ENCODE measurements around the gene MVK.
"Not testable (repeated sequence)": the region's sequence is repeated elsewhere in the genome, so short reads cannot be mapped to it uniquely, and the experiment has no call there.

The MVK gene

GRCh38 chr12:109588461-109589239 is 15.1 kb downstream of the MVK start:
- in situ Hi-C loops (cut with MboI; ENCODE audit: low sequenced_read_pairs) = no loop called here

- in situ Hi-C loops (cut with MboI; ENCODE audit: low sequenced_read_pairs) = no loop called here
Observed at GRCh38 chr12:109589240-109589590, 15.6 kb downstream of the MVK start.

- in situ Hi-C loops (cut with MboI; ENCODE audit: low sequenced_read_pairs) = no loop called here
Observed at GRCh38 chr12:109589691-109590245, 16.2 kb downstream of the MVK start.

GRCh38 chr12:109590566-109590965 is 17.0 kb downstream of the MVK start:
- in situ Hi-C loops (cut with MboI; ENCODE audit: low sequenced_read_pairs) = no loop called here

- in situ Hi-C loops (cut with MboI; ENCODE audit: low sequenced_read_pairs) = no loop called here
Observed at GRCh38 chr12:109591041-109591440, 17.4 kb downstream of the MVK start.

- in situ Hi-C loops (cut with MboI; ENCODE audit: low sequenced_read_pairs) = no loop called here
Observed at GRCh38 chr12:109592195-109592904, 18.8 kb downstream of the MVK start.

GRCh38 chr12:109592905-109593272 is 19.3 kb downstream of the MVK start:
- in situ Hi-C loops (cut with MboI; ENCODE audit: low sequenced_read_pairs) = no loop called here

- in situ Hi-C loops (cut with MboI; ENCODE audit: low sequenced_read_pairs) = no loop called here
Observed at GRCh38 chr12:109594556-109595317, 21.1 kb downstream of the MVK start.

GRCh38 chr12:109595321-109595902 is 21.8 kb downstream of the MVK start:
- in situ Hi-C loops (cut with MboI; ENCODE audit: low sequenced_read_pairs) = no loop called here

- in situ Hi-C loops (cut with MboI; ENCODE audit: low sequenced_read_pairs) = no loop called here
Observed at GRCh38 chr12:109596418-109597244, 23.0 kb downstream of the MVK start.

- in situ Hi-C loops (cut with MboI; ENCODE audit: low sequenced_read_pairs) = no loop called here
Observed at GRCh38 chr12:109597414-109597794, 23.8 kb downstream of the MVK start.

- in situ Hi-C loops (cut with MboI; ENCODE audit: low sequenced_read_pairs) = no loop called here
Observed at GRCh38 chr12:109597795-109598427, 24.3 kb downstream of the MVK start.

GRCh38 chr12:109598428-109598854 is 24.8 kb downstream of the MVK start:
- in situ Hi-C loops (cut with MboI; ENCODE audit: low sequenced_read_pairs) = no loop called here

GRCh38 chr12:109599087-109599486 is 25.5 kb downstream of the MVK start:
- in situ Hi-C loops (cut with MboI; ENCODE audit: low sequenced_read_pairs) = no loop called here

GRCh38 chr12:109600481-109600880 is 26.9 kb downstream of the MVK start:
- in situ Hi-C loops (cut with MboI; ENCODE audit: low sequenced_read_pairs) = no loop called here

GRCh38 chr12:109600995-109601394 is 27.4 kb downstream of the MVK start:
- in situ Hi-C loops (cut with MboI; ENCODE audit: low sequenced_read_pairs) = no loop called here

GRCh38 chr12:109601557-109601956 is 28.0 kb downstream of the MVK start:
- in situ Hi-C loops (cut with MboI; ENCODE audit: low sequenced_read_pairs) = no loop called here

- in situ Hi-C loops (cut with MboI; ENCODE audit: low sequenced_read_pairs) = not testable (repeated sequence)
Observed at GRCh38 chr12:109602132-109602531, 28.5 kb downstream of the MVK start.

- in situ Hi-C loops (cut with MboI; ENCODE audit: low sequenced_read_pairs) = no loop called here
Observed at GRCh38 chr12:109604132-109604585, 30.6 kb downstream of the MVK start.

- in situ Hi-C loops (cut with MboI; ENCODE audit: low sequenced_read_pairs) = no loop called here
Observed at GRCh38 chr12:109605016-109605415, 31.4 kb downstream of the MVK start.
